K562 (cell line): ENCODE measurements around the gene BMPER. TPM values are rescaled to one million over a fixed set of nuclear protein-coding genes. Genes with fewer than 3 reads are reported as not detected.

Experiments
- ATAC-seq: fragments of 200-7000 bp; cut with Tn5 transposase; 3 replicates; pipeline ENCODE4 v1.9.1; 2020; ENCODE audit warnings: moderate library complexity
- BruUV-seq: library from RNA; stranded (reverse); fragments of 400-500 nt; replicated peaks from 2 replicates; lab custom pipeline; 2021; lab: Mats Ljungman, UMichigan
- CTCF ChIA-PET: fragments of 300-600 bp; formaldehyde crosslinking; extraction: SDS; loops from one replicate; lab custom pipeline; 2021; ENCODE audit warnings: low intra/inter-chr PET ratio; lab: Yijun Ruan, JAX
- POLR2A ChIA-PET: fragments of 300-600, 350-650 bp; sonication (Branson Sonifier 250); formaldehyde crosslinking; extraction: SDS; loops from one replicate; lab custom pipeline; 2021; ENCODE audit warnings: antibody characterized with exemption, inconsistent platforms; lab: Yijun Ruan, JAX
- DNase-seq, 4 experiments: peaks; one replicate each; pipeline versions ENCODE4 v3.0.0 to v3.0.0-alpha.2; 2011 to 2018; ENCODE audit warnings: low spot score in 3 of 4, mixed read lengths in 3 of 4; ENCODE audit errors: extremely low read depth in 1 of 4
- FAIRE-seq: peaks from 2 replicates; lab custom pipeline; 2011; peaks lifted over from hg19 to GRCh38; lab: Jason Lieb, UNC
- H2AFZ ChIP-seq: 2 replicates; pipeline ENCODE4 v1.6.0; 2011; ENCODE audit warnings: low read depth, low read length, control low read depth, inconsistent platforms
- H3K27ac ChIP-seq: fragments of 200-600 bp; 3 replicates; pipeline ENCODE4 v1.8.0; 2011; ENCODE audit warnings: low read depth, mild to moderate bottlenecking, control low read depth, inconsistent platforms, low read length, moderate library complexity, mixed read lengths; ENCODE audit errors: extremely low read depth
- H3K27me3 ChIP-seq, 2 experiments: fragments of 300-600 bp in 1 of 2; 2 replicates in 1 of 2; 3 replicates in 1 of 2; pipeline versions ENCODE4 v1.6.0 to v1.8.0; 2011; ENCODE audit warnings: inconsistent platforms in 2 of 2, low read length in 2 of 2, mild to moderate bottlenecking in 1 of 2, mixed read lengths in 1 of 2, moderate library complexity in 1 of 2; ENCODE audit not compliant: control insufficient read depth in 2 of 2, insufficient read depth in 2 of 2
- H3K36me3 ChIP-seq: fragments of 300-600 bp; 3 replicates; pipeline ENCODE4 v1.8.0; 2011; ENCODE audit warnings: mild to moderate bottlenecking, low read length, inconsistent platforms; ENCODE audit not compliant: control insufficient read depth, insufficient read depth
- H3K4me1 ChIP-seq, 2 experiments: fragments of 200-600 bp in 1 of 2; replicated peaks in 1 of 2; 2 replicates in 1 of 2; 3 replicates in 1 of 2; pipeline versions ENCODE4 v1.5.1 to v1.8.0; 2011; ENCODE audit warnings: inconsistent platforms in 2 of 2, low read length in 2 of 2, mild to moderate bottlenecking in 1 of 2, mixed read lengths in 1 of 2, moderate library complexity in 1 of 2; ENCODE audit not compliant: control insufficient read depth in 2 of 2, insufficient read depth in 2 of 2
- H3K4me2 ChIP-seq: 2 replicates; pipeline ENCODE4 v1.6.1; 2011; ENCODE audit warnings: low read length, control low read depth, inconsistent platforms, mixed read lengths; ENCODE audit not compliant: insufficient read depth
- H3K4me3 ChIP-seq: fragments of 200-600 bp; sonication (generic), shearing (Covaris generic); 2 replicates; pipeline ENCODE4 v1.5.1; 2016; ENCODE audit warnings: control low read depth, inconsistent platforms
- H3K79me2 ChIP-seq: fragments of 200-600 bp; 3 replicates; pipeline ENCODE4 v1.8.0; 2011; ENCODE audit warnings: low read length, inconsistent platforms; ENCODE audit not compliant: control insufficient read depth, insufficient read depth
- H3K9ac ChIP-seq, 2 experiments: 2 replicates each; pipeline versions ENCODE4 v1.6.0 to v1.6.1; 2011; ENCODE audit warnings: low read depth in 2 of 2, low read length in 2 of 2, control low read depth in 1 of 2, inconsistent platforms in 1 of 2, mild to moderate bottlenecking in 1 of 2, mixed read lengths in 1 of 2; ENCODE audit not compliant: insufficient read depth in 1 of 2
- H3K9me1 ChIP-seq: one replicate; pipeline ENCODE4 v1.6.0; 2011; ENCODE audit warnings: inconsistent platforms, mild to moderate bottlenecking, low read length, moderate library complexity; ENCODE audit not compliant: control insufficient read depth, insufficient read depth
- H3K9me3 ChIP-seq: replicated peaks from 2 replicates; pipeline ENCODE4 v1.5.1; 2011; ENCODE audit warnings: low read depth, low read length, inconsistent platforms; ENCODE audit not compliant: control insufficient read depth, insufficient read depth
- H4K20me1 ChIP-seq: replicated peaks from 2 replicates; pipeline ENCODE4 v1.6.1; 2011; ENCODE audit warnings: low read length, inconsistent platforms, mixed read lengths; ENCODE audit not compliant: control insufficient read depth, insufficient read depth
- ATF7 ChIP-seq: fragments of 450-650 bp; IDR thresholded peaks from 2 replicates; pipeline ENCODE4 v1.7.1; 2014; ENCODE audit warnings: mild to moderate bottlenecking, moderate library complexity
- CHD7 ChIP-seq: fragments of 200-600 bp; sonication (generic); IDR thresholded peaks from one replicate; pipeline ENCODE4 v1.6.1; 2012; ENCODE audit warnings: mild to moderate bottlenecking, low read depth, low read length, inconsistent platforms
- MYNN ChIP-seq, 2 experiments: sonication (generic); formaldehyde crosslinking in 1 of 2; IDR thresholded peaks; 2 replicates each; pipeline versions ENCODE4 v1.5.0 to v1.6.1; 2016 to 2020; ENCODE audit warnings: antibody characterized with exemption in 1 of 2, missing genetic modification reagents in 1 of 2
- POU5F1 ChIP-seq: fragments of 150-350 bp; IDR thresholded peaks from 2 replicates; pipeline ENCODE4 v1.6.1; 2014; ENCODE audit warnings: borderline replicate concordance, low read length, low read depth, mild to moderate bottlenecking; ENCODE audit not compliant: partially characterized antibody
- RBM14 ChIP-seq: fragments of 200-400 bp; formaldehyde crosslinking; IDR thresholded peaks from 2 replicates; pipeline ENCODE4 v1.6.1; 2018; ENCODE audit warnings: low read depth, mild to moderate bottlenecking, low read length, moderate library complexity, borderline replicate concordance; ENCODE audit not compliant: insufficient read depth
- ZBTB5 ChIP-seq: fragments of 450-650 bp; IDR thresholded peaks from 2 replicates; pipeline ENCODE4 v1.6.1; 2017; ENCODE audit warnings: antibody characterized with exemption
- ZFX ChIP-seq: sonication (generic); formaldehyde crosslinking; IDR thresholded peaks from 2 replicates; pipeline ENCODE4 v1.8.0; 2022; ENCODE audit warnings: mild to moderate bottlenecking, missing genetic modification reagents, moderate library complexity
- ZNF24 ChIP-seq: fragments of 450-650 bp; IDR thresholded peaks from 2 replicates; pipeline ENCODE4 v1.6.1; 2016
- ZNF511 ChIP-seq: sonication (generic); formaldehyde crosslinking; IDR thresholded peaks from 2 replicates; pipeline ENCODE4 v1.8.0; 2022; ENCODE audit warnings: mild to moderate bottlenecking, missing genetic modification reagents
- WGBS: fragments of 100-300 bp; shearing (Covaris generic); methylation state at CpG from one replicate; pipeline ENCODE4 v1.1.6; 2016; ENCODE audit warnings: low coverage, mixed read lengths; ENCODE audit not compliant: insufficient coverage; ENCODE audit errors: missing lambda C conversion rate; 5-methylcytosine and 5-hydroxymethylcytosine counted together
- in situ Hi-C: fragments of 300-500 bp; cut with MboI; formaldehyde crosslinking; loops from 4 replicates; pipeline ENCODE4 v1.15.0; 2018; ENCODE audit warnings: inconsistent platforms, mixed read lengths
- intact Hi-C: fragments of 100-400 bp; cut with micrococcal nuclease; formaldehyde crosslinking; loops from 2 replicates; pipeline ENCODE4 v1.14.2; 2022
- polyA plus RNA-seq, 8 experiments: library from polyadenylated mRNA; depleted of rRNA in 4 of 8; stranded (reverse) in 5 of 8; unstranded in 3 of 8; fragments of >200 nt; fragmentation: Nextera tagmentation in 2 of 8; fragmentation: Illumina TruSeq in 1 of 8; extraction: Ambion mirVana in 2 of 8; extraction: Trizol in 1 of 8; gene quantifications; 2 replicates each; pipeline versions ENCODE4 v1.2.1 to v1.2.3, GENCODE V29; 2011 to 2014; ENCODE audit warnings: inconsistent platforms in 1 of 8, missing spikeins in 1 of 8
- total RNA-seq, 7 experiments: library from RNA; depleted of rRNA in 6 of 7; stranded (reverse); fragments of >200 nt in 6 of 7; fragmentation: Illumina TruSeq in 2 of 7; extraction: Trizol in 2 of 7; gene quantifications; 2 replicates each; pipeline versions ENCODE4 v1.2.1 to v1.2.3, GENCODE V29; 2011 to 2021; ENCODE audit warnings: low replicate concordance in 1 of 7

BMPER gene
- total and polyA plus RNA-seq, 9 of the 15 experiments (the other 6 are each of a cell fraction or from before 2014, with no cell fraction given), result not detected

- no peak overlapping the region for H3K27ac ChIP-seq
- H3K9me1 ChIP-seq, result no peaks in the 10 kb centered on the region
- H3K9ac ChIP-seq, result no peak overlapping the region
- no peak overlapping the region for H3K4me3 ChIP-seq
- in situ Hi-C loops (loop anchor here (10.0 to 25.0 kb wide), 2 partner anchors 744 to 1142 kb away; no protein-coding TSS in a partner anchor), intact Hi-C loops (no loop called here)
- no peaks in the 10 kb centered on the region for H3K27me3 ChIP-seq
- H3K4me1 ChIP-seq, result no peaks in the 10 kb centered on the region
- no TSS peak for BruUV-seq
- DNase-seq, result no peak
- no peak for ATAC-seq
- no peak for FAIRE-seq
- H2AFZ ChIP-seq, result no peak overlapping the region
- CTCF ChIA-PET, result no interaction called here
- WGBS, result 2% methylated on average over 6 of the region's 7 CpGs
- no peak overlapping the region for H3K4me2 ChIP-seq
- H4K20me1 ChIP-seq, result no peaks in the 10 kb centered on the region
- no peaks in the 10 kb centered on the region for H3K79me2 ChIP-seq
- H3K9me3 ChIP-seq, result no peaks in the 10 kb centered on the region
- no peaks in the 10 kb centered on the region for H3K36me3 ChIP-seq
- POLR2A ChIA-PET, result no interaction called here
- no peak for TF ChIP-seq MYNN (IDR thresholded peaks at IDR 0.05)
- no peak for TF ChIP-seq MYNN (CRISPR knock-in tag; IDR thresholded peaks at IDR 0.05)
- TF ChIP-seq RBM14, result no peak
- no peak for TF ChIP-seq POU5F1
- no peak for TF ChIP-seq ZBTB5
- TF ChIP-seq ZNF24, result no peak
- no peak for TF ChIP-seq CHD7
- TF ChIP-seq ZNF511 (CRISPR knock-in tag), result no peak
- no peak for TF ChIP-seq ATF7
- TF ChIP-seq ZFX (CRISPR knock-in tag), result no peak
Observed at GRCh38 chr7:33928986-33929385, 23.6 kb downstream of the BMPER start.
